Skeletal muscle cell (primary cell): Measurements from ENCODE around the gene VEZT.

Experiments
- DNase-seq: peaks from one replicate; pipeline ENCODE4 v3.0.0-alpha.2; 2010; ENCODE audit warnings: low read depth
- H3K4me3 ChIP-seq: 2 replicates; pipeline ENCODE4 v1.5.1; 2011; ENCODE audit warnings: low read depth, mild to moderate bottlenecking, control low read depth, low read length, moderate library complexity

The VEZT gene

DNA sequence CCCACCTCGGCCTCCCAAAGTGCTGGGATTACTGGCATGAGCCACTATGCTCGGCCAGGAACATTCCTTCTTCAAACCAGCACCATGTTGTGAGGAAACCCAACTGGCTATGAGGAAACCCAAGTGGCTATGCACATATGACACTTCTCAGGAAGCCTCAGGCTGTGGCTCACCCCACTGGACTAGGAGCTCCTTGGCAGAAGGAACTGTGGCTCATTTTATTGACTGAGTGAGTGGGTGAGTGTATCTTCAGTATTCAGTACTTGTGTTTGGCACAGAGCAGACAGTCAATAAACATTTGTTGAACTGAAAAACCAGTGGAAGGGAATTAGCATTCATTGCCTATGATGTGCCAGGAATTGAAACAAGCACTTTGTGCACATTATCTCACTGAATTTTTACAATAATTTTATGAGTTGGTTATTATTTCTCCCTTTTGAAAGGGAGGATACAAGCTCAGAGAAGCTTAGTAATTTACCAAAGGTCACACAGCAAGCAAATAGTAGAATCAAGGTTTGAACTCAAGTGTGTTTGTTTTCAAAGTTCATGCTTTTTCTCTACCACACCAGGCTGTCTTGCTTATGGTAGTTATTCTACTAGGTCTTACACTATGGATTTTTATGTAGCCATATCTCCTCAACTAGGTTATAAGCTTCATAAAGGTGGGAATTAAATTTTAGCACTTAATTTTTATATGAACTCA is 121.6 kb downstream of the VEZT start:
- no peak for DNase-seq
- H3K4me3 ChIP-seq: no peak overlapping the region

GRCh38 chr12:95342008-95342407 is 124.4 kb downstream of the VEZT start:
- DNase-seq: no peak
- no peak overlapping the region for H3K4me3 ChIP-seq

DNA sequence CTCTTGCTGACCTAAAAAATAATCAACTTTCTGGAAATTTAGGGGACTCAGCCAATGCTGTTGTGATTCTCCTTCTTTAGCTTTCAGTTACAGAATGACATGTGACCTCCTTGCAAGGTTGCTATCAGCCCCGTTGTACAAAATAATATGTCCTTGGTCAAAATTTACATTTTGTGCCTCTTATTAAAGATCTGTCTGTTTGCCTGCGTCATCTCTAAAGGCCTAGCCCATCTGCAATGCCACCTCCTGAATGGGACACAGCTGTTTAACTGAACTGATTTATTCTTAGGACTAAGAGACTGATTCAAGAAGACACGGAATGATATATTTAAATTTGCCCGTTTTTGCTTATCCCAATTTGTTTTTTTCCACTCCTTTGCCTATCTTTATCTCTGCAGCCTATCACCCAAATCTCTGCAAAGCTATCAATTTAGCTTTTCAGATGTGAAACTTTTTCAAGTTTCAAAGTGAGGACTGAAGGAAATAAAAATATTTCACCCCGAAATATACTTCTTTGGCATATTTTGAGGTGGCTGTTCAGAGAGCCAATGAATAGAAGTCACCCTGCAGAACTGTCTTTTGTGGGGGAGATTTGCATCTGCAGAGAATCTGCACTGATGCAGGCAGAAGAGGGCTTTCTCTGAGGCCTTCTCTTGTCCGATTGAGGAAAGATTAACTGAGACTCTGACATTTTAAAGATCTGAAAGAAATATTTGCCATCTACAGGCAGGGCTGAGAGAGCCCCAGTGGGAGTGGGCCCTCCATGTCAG is 126.0 kb downstream of the VEZT start:
- H3K4me3 ChIP-seq: no peak overlapping the region
- no peak for DNase-seq

DNA sequence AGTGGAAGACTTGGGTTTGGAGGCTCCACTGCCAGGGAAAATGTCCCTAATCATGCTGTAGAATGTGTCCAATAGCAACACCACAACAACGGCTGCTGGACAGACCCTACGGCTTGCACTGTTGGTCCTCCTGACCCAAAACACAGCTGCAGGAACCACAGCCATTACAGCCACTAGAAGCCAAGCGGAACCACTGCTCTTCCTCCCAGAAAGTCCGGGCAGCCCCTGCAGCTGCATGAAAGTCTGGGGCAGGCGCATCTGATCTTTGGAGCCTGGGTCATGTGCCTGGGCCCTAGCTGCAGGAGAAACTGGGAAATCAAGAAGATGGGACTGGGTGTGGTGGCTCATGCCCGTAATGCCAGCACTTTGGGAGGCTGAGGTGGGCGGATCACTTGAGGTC is 131.7 kb downstream of the VEZT start:
- no peak overlapping the region for H3K4me3 ChIP-seq
- DNase-seq: no peak

DNA sequence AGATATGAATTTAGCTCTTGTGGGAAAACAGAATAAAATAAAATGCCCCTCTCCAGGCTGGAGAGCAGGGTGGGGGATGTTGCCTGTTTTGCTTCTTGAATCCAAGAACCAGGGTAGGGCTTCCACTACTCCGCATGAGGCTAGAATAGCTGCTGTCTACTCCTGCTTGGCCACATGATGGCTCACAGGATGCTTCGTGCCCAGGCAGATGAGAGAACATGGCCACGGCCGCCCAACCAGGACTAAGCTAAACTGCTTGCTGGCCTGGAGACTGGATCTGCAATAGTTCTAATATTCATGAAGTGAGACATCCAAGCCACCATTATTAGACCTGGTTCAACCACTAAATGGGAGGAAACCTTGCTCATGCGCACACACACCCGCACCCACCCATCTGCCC is 134.1 kb downstream of the VEZT start:
- H3K4me3 ChIP-seq: no peak overlapping the region
- no peak for DNase-seq
